HepG2 (cell line): ENCODE measurements around the gene AFG1L. TPM values are rescaled to one million over a fixed set of nuclear protein-coding genes. Genes with fewer than 3 reads are reported as not detected.

ENCODE experiments used
- ARNTL ChIP-seq: sonication (generic); formaldehyde crosslinking; IDR thresholded peaks from 2 replicates; pipeline ENCODE4 v1.4.0; 2020; ENCODE audit warnings: mild to moderate bottlenecking, missing genetic modification reagents
- CREB3 ChIP-seq: sonication (generic); formaldehyde crosslinking; IDR thresholded peaks from 2 replicates; pipeline ENCODE4 v1.5.0; 2020; ENCODE audit warnings: missing genetic modification reagents
- DBP ChIP-seq: sonication (generic); formaldehyde crosslinking; IDR thresholded peaks from 2 replicates; pipeline ENCODE4 v1.4.0; 2020; ENCODE audit warnings: missing genetic modification reagents; ENCODE audit errors: not compliant biosample characterization
- DRAP1 ChIP-seq: IDR thresholded peaks from 2 replicates; pipeline ENCODE4 v1.6.1; 2016; ENCODE audit warnings: missing genetic modification reagents, missing compliant biosample characterization
- ELF3 ChIP-seq: IDR thresholded peaks from 2 replicates; pipeline ENCODE4 v1.6.1; 2016; ENCODE audit warnings: missing genetic modification reagents, missing compliant biosample characterization
- HOXA5 ChIP-seq: sonication (generic); formaldehyde crosslinking; IDR thresholded peaks from 2 replicates; pipeline ENCODE4 v1.4.0; 2020; ENCODE audit warnings: missing genetic modification reagents
- IRF1 ChIP-seq: sonication (generic); formaldehyde crosslinking; IDR thresholded peaks from 2 replicates; pipeline ENCODE4 v1.4.0; 2020; ENCODE audit warnings: low read depth, mild to moderate bottlenecking, missing genetic modification reagents
- KMT2A ChIP-seq: sonication (generic); formaldehyde crosslinking; IDR thresholded peaks from 2 replicates; pipeline ENCODE4 v1.4.0; 2020; ENCODE audit warnings: missing genetic modification reagents
- MAZ ChIP-seq, 2 experiments: sonication (generic) in 1 of 2; formaldehyde crosslinking in 1 of 2; IDR thresholded peaks; 2 replicates each; pipeline versions ENCODE4 v1.5.0 to v1.6.1; 2012 to 2020; ENCODE audit warnings: low read depth in 2 of 2, mild to moderate bottlenecking in 2 of 2, borderline replicate concordance in 1 of 2, improper control_type of control experiment in 1 of 2, low read length in 1 of 2, missing genetic modification reagents in 1 of 2, moderate library complexity in 1 of 2
- MXD3 ChIP-seq: IDR thresholded peaks from 2 replicates; pipeline ENCODE4 v1.6.1; 2016; ENCODE audit warnings: mild to moderate bottlenecking, missing biosample characterization, missing genetic modification reagents
- NFKB2 ChIP-seq: sonication (generic); formaldehyde crosslinking; IDR thresholded peaks from 2 replicates; pipeline ENCODE4 v1.4.0; 2020; ENCODE audit warnings: missing genetic modification reagents, borderline replicate concordance
- PHF20 ChIP-seq: sonication (generic); formaldehyde crosslinking; IDR thresholded peaks from 2 replicates; pipeline ENCODE4 v1.5.0; 2020; ENCODE audit warnings: mild to moderate bottlenecking, missing genetic modification reagents
- SAP130 ChIP-seq: IDR thresholded peaks from 2 replicates; pipeline ENCODE4 v1.6.1; 2016; ENCODE audit warnings: low read depth
- SMARCE1 ChIP-seq: fragments of 450-650 bp; IDR thresholded peaks from 2 replicates; pipeline ENCODE4 v1.6.1; 2017; ENCODE audit warnings: borderline replicate concordance
- SOX6 ChIP-seq, 2 experiments: fragments of 450-650 bp in 1 of 2; sonication (generic) in 1 of 2; formaldehyde crosslinking in 1 of 2; IDR thresholded peaks; 2 replicates each; pipeline versions ENCODE4 v1.4.0 to v1.6.1; 2017 to 2020; ENCODE audit warnings: antibody characterized with exemption in 1 of 2, mild to moderate bottlenecking in 1 of 2, missing genetic modification reagents in 1 of 2
- TARDBP ChIP-seq: sonication (generic); formaldehyde crosslinking; IDR thresholded peaks from 2 replicates; pipeline ENCODE4 v1.8.0; 2022; ENCODE audit warnings: mild to moderate bottlenecking, missing genetic modification reagents
- THYN1 ChIP-seq: sonication (generic); formaldehyde crosslinking; IDR thresholded peaks from 2 replicates; pipeline ENCODE4 v1.8.1; 2023; ENCODE audit warnings: low read depth, mild to moderate bottlenecking, moderate library complexity, missing genetic modification reagents, borderline replicate concordance
- ZNF232 ChIP-seq: sonication (generic); formaldehyde crosslinking; IDR thresholded peaks from 2 replicates; pipeline ENCODE4 v1.4.0; 2020; ENCODE audit warnings: missing genetic modification reagents, borderline replicate concordance
- ZNF441 ChIP-seq: sonication (generic); formaldehyde crosslinking; IDR thresholded peaks from 2 replicates; pipeline ENCODE4 v1.7.0; 2021; ENCODE audit warnings: missing genetic modification reagents, borderline replicate concordance
- ZNF446 ChIP-seq: sonication (generic); formaldehyde crosslinking; IDR thresholded peaks from 2 replicates; pipeline ENCODE4 v1.5.0; 2020; ENCODE audit warnings: mild to moderate bottlenecking, missing genetic modification reagents
- ZNF720 ChIP-seq: sonication (generic); formaldehyde crosslinking; IDR thresholded peaks from 2 replicates; pipeline ENCODE4 v1.4.0; 2020; ENCODE audit warnings: missing genetic modification reagents
- ZNF766 ChIP-seq: sonication (generic); formaldehyde crosslinking; IDR thresholded peaks from 2 replicates; pipeline ENCODE4 v1.5.0; 2020; ENCODE audit warnings: missing genetic modification reagents, borderline replicate concordance
- ZNF800 ChIP-seq: sonication (generic); formaldehyde crosslinking; IDR thresholded peaks from 2 replicates; pipeline ENCODE4 v1.4.0; 2020; ENCODE audit warnings: missing genetic modification reagents
- ZSCAN31 ChIP-seq: sonication (generic); formaldehyde crosslinking; IDR thresholded peaks from 2 replicates; pipeline ENCODE4 v1.5.0; 2020; ENCODE audit warnings: low read depth, mild to moderate bottlenecking, missing genetic modification reagents
- polyA plus RNA-seq, 8 experiments: library from polyadenylated mRNA; depleted of rRNA in 3 of 8; stranded (reverse) in 7 of 8; unstranded in 1 of 8; fragments of >200 nt; fragmentation: Illumina TruSeq in 4 of 8; extraction: Trizol in 4 of 8; gene quantifications; 2 replicates each; pipeline versions ENCODE4 v1.2.1 to v1.2.3, GENCODE V29; 2011 to 2016; ENCODE audit warnings: low read depth in 4 of 8, missing spikeins in 1 of 8, mixed read lengths in 1 of 8; ENCODE audit not compliant: insufficient read depth in 1 of 8
- total RNA-seq, 5 experiments: library from RNA; depleted of rRNA; stranded (reverse); fragments of >200 nt; fragmentation: Illumina TruSeq; extraction: Trizol; gene quantifications; 2 replicates each; pipeline ENCODE4 v1.2.3, GENCODE V29; 2016; ENCODE audit warnings: low read depth in 1 of 5

The AFG1L gene
- total and polyA plus RNA-seq, 2 of the 13 experiments (the other 11 are each of a cell fraction or from before 2014, with no cell fraction given), result 3.1 to 14.0 TPM

GRCh38 chr6:108558372-108559096 is 263.7 kb downstream of the AFG1L start (continued):
- TF ChIP-seq SOX6 (IDR thresholded peaks at IDR 0.05) (no peak), SOX6 (CRISPR knock-in tag; IDR thresholded peaks at IDR 0.05) (peak; percentile 53), ARNTL (peak; percentile 72), MAZ (IDR thresholded peaks at IDR 0.05; ENCODE audit: borderline replicate concordance, low read depth, low read length) (peak; percentile 84), MAZ (CRISPR knock-in tag; IDR thresholded peaks at IDR 0.05; ENCODE audit: low read depth) (no peak; the same call in 1 of the 2 replicates), ZNF800 (CRISPR knock-in tag) (no peak), ZNF766 (CRISPR knock-in tag) (no peak), MXD3 (CRISPR knock-in tag) (no peak), DBP (CRISPR knock-in tag) (peak; percentile 64), PHF20 (CRISPR knock-in tag) (0 out of 2 replicates have a peak, but pooled peaks have one; percentile 26), ZNF232 (CRISPR knock-in tag) (peak; percentile 68; the same call in 1 of the 2 replicates), ZSCAN31 (CRISPR knock-in tag) (no peak), NFKB2 (CRISPR knock-in tag) (0 out of 2 replicates have a peak, but pooled peaks have one; percentile 16), KMT2A (CRISPR knock-in tag) (peak; percentile 66; the same call in 1 of the 2 replicates), ELF3 (CRISPR knock-in tag) (peak; percentile 28), CREB3 (no peak), THYN1 (CRISPR knock-in tag) (no peak), SMARCE1 (no peak), IRF1 (no peak), ZNF441 (CRISPR knock-in tag) (no peak), HOXA5 (CRISPR knock-in tag) (no peak), ZNF720 (CRISPR knock-in tag) (no peak), ZNF446 (CRISPR knock-in tag) (no peak), SAP130 (CRISPR knock-in tag) (peak; percentile 90), TARDBP (CRISPR knock-in tag) (peak; percentile 72; the same call in 1 of the 2 replicates), DRAP1 (CRISPR knock-in tag) (peak; percentile 67; the same call in 1 of the 2 replicates)
